Adipocyte (in vitro differentiated cells): ENCODE data around the gene LAMTOR4.
"Not testable (repeated sequence)": the region's sequence is repeated elsewhere in the genome, so short reads cannot be mapped to it uniquely, and the experiment has no call there.

Source experiments
- DNase-seq: peaks from one replicate; pipeline ENCODE4 v3.0.0-alpha.2; 2015; ENCODE audit warnings: low read depth
- H3K27me3 ChIP-seq: replicated peaks from 2 replicates; pipeline ENCODE4 v1.7.0; 2013; ENCODE audit warnings: mild to moderate bottlenecking, low read length, moderate library complexity; ENCODE audit not compliant: control insufficient read depth, insufficient read depth
- H3K36me3 ChIP-seq: 2 replicates; pipeline ENCODE4 v1.7.0; 2013; ENCODE audit warnings: low read length, mild to moderate bottlenecking, moderate library complexity; ENCODE audit not compliant: control insufficient read depth, insufficient read depth, severe bottlenecking
- H3K4me1 ChIP-seq: 2 replicates; pipeline ENCODE4 v1.7.0; 2013; ENCODE audit warnings: mild to moderate bottlenecking, low read length, moderate library complexity; ENCODE audit not compliant: control insufficient read depth, insufficient read depth
- H3K4me3 ChIP-seq: 2 replicates; pipeline ENCODE4 v1.7.0; 2013; ENCODE audit warnings: mild to moderate bottlenecking, low read length, moderate library complexity
- H3K9ac ChIP-seq: 2 replicates; pipeline ENCODE4 v1.7.0; 2013; ENCODE audit warnings: mild to moderate bottlenecking, low read length, moderate library complexity
- H3K9me3 ChIP-seq: 2 replicates; pipeline ENCODE4 v1.7.0; 2013; ENCODE audit warnings: mild to moderate bottlenecking, low read length, moderate library complexity; ENCODE audit not compliant: control insufficient read depth

The LAMTOR4 gene

DNA sequence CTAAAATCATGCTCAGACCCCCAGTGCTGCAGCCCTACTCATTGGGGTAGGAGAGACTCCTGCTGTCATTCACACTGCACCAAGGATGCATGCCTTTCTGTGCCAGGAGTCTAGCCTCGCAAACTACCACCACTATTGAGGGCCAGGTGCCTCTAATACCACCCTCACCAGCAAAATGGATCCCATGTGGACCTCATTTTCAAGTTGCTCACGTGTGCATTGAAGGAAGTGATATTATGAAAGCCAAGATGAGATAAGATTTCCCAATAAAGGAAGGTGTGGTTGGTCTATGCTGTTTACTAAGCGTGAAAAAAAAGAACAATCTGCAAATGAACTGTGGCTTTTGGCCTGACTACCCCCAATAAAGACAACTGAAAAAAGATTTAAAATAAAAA lies 7.2 kb upstream of the LAMTOR4 start:
- no peak for DNase-seq
- H3K9ac ChIP-seq = no peak overlapping the region

GRCh38 chr7:100142461-100142860 lies 6.3 kb upstream of the LAMTOR4 start:
- Histone ChIP-seq H3K4me1 (peaks cover 2% of the 10 kb centered on the region), H3K9ac (no peak overlapping the region), H3K4me3 (no peak overlapping the region), H3K36me3 (no peaks in the 10 kb centered on the region), H3K9me3 (no peaks in the 10 kb centered on the region), H3K27me3 (peaks cover 10% of the 10 kb centered on the region)
- no peak for DNase-seq

More for the DNA sequence above, 7.2 kb upstream of the LAMTOR4 start:
- no peak overlapping the region for H3K4me3 ChIP-seq
- peaks cover 10% of the 10 kb centered on the region for H3K27me3 ChIP-seq
- no peaks in the 10 kb centered on the region for H3K9me3 ChIP-seq
- peaks cover 2% of the 10 kb centered on the region for H3K4me1 ChIP-seq
- H3K36me3 ChIP-seq = no peaks in the 10 kb centered on the region

- H3K9ac ChIP-seq, DNase-seq, H3K9me3 ChIP-seq, H3K4me3 ChIP-seq, H3K27me3 ChIP-seq, H3K36me3 ChIP-seq: not testable (repeated sequence)
- peaks cover 17% of the 10 kb centered on the region for H3K4me1 ChIP-seq
Measured at GRCh38 chr7:100146350-100146749, 2.4 kb upstream of the LAMTOR4 start.

- H3K9me3 ChIP-seq = no peaks in the 10 kb centered on the region
- H3K4me3 ChIP-seq = no peak overlapping the region
- H3K36me3 ChIP-seq = no peaks in the 10 kb centered on the region
- H3K4me1 ChIP-seq = peaks cover 15% of the 10 kb centered on the region
- no peak overlapping the region for H3K9ac ChIP-seq
- no peaks in the 10 kb centered on the region for H3K27me3 ChIP-seq
- no peak for DNase-seq
Measured at GRCh38 chr7:100147278-100147677, 1.4 kb upstream of the LAMTOR4 start.

DNA sequence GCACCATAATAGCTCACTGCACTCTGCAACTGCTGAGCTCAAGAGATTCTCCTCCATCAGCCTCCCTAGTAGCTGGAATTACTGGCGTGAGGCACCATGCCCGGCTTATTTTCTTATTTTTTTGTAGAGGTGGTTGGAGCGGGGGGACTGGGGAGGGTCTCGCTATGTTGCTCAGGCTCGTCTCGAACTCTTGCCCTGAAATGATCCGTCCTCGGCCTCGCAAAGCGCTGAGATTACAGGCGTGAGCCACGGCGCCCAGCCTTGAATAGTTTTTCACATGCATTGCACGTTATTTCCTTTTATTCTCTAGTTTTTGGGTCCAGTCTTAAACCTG lies 526 bp upstream of the LAMTOR4 start:
- Histone ChIP-seq H3K4me1 (peaks cover 15% of the 10 kb centered on the region), H3K36me3 (peaks cover 1% of the 10 kb centered on the region), H3K9ac (peak overlapping the region; percentile 76), H3K27me3 (no peaks in the 10 kb centered on the region), H3K9me3 (no peaks in the 10 kb centered on the region), H3K4me3 (peak overlapping the region; percentile 95)
- DNase-seq = no peak

DNA sequence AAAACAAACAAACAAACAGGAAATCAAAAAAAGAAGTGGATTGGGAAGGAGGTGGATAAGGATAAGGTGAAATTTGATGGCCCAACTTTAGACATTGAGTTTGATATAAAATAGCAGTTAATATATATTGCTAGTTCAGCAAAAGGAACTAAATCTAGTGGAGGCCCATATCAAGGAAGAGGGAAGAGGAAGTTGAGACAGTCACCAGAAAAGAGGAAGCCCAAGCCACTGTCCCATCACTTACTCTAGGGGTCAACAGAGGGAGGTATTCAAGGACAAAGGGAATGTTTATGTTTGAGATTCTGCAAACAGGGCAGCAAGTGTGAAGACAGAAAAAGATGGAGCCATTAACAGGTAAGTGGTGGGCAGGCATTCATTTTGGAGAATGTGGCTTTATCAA lies 3.7 kb downstream of the LAMTOR4 start:
- H3K9me3 ChIP-seq = no peaks in the 10 kb centered on the region
- H3K4me1 ChIP-seq = peaks cover 30% of the 10 kb centered on the region
- H3K4me3 ChIP-seq = no peak overlapping the region
- H3K36me3 ChIP-seq = peaks cover 39% of the 10 kb centered on the region
- no peak overlapping the region for H3K9ac ChIP-seq
- no peak for DNase-seq
- H3K27me3 ChIP-seq = no peaks in the 10 kb centered on the region

DNA sequence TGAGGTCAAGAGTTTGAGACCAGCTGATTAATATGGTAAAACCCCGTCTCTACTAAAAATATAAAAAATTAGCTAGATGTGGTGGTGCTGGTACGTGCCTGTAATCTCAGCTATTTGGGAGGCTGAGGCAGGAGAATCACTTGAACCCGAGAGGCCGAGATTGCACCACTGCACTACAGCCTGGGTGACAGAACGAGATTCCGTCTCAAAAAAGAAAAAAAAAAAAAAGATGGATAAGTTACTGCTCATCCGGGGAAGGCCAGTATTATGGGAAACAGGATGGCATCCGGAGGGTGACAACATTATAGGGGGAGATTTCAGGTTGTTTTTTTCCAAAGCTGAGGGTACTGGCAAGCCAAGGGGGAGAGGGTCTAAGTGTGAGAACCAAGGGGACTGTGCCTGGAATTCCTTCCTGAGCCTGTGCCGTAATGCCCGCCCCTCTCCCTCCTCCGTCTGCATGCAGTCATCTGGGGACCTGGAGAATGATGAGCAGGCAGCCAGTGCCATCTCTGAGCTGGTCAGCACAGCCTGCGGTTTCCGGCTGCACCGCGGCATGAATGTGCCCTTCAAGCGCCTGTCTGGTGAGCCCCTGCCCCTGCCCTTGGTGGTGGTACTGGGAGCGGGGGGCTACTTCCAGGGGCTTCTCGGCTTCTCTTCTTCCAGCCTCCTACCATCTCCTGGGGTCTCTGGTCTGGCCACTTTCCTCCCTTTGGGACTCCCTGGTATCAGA lies 4.4 kb downstream of the LAMTOR4 start:
- no peak overlapping the region for H3K9ac ChIP-seq
- H3K4me3 ChIP-seq = no peak overlapping the region
- no peak for DNase-seq
- no peaks in the 10 kb centered on the region for H3K9me3 ChIP-seq
- peaks cover 32% of the 10 kb centered on the region for H3K4me1 ChIP-seq
- H3K36me3 ChIP-seq = peaks cover 39% of the 10 kb centered on the region
- H3K27me3 ChIP-seq = no peaks in the 10 kb centered on the region

DNA sequence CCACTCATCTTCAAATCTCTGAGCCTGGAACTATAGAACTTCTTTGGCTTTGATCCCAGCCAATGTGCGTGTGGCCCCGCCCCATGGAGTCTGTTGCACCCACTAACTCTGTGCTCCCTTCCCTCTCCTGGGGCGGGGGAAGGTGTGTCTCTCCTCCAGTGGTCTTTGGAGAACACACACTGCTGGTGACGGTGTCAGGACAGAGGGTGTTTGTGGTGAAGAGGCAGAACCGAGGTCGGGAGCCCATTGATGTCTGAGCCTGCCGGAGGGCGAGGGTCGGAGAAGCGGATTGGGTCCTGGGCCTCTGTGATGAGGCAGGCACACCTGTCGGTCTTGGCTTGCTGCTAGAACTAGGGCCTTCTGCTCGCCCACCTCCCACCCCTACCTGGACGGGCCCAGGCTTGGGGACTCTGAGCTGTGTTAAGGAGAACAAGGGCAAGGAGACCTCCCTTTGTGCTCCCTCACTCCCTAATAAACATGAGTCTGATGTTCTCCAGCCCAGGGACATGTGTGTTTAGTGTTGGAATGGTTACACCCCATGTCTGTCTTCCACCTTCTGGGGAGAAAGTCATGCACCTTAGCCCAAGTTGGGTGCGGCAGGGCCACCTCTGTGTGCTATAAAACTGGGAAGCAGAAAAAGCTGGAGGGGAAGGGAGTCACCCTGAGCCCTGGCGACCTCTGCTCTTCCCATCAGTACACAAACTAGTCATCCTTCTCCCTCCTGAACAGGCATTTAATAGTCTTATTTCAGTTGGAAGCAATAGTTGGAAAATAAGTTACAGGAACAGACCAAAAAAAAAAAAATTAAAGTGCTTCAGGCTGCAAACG lies 5.2 kb downstream of the LAMTOR4 start:
- Histone ChIP-seq H3K4me3 (no peak overlapping the region), H3K9ac (no peak overlapping the region), H3K9me3 (no peaks in the 10 kb centered on the region), H3K36me3 (peaks cover 39% of the 10 kb centered on the region), H3K27me3 (no peaks in the 10 kb centered on the region), H3K4me1 (peaks cover 31% of the 10 kb centered on the region)
- DNase-seq = no peak

- peaks cover 29% of the 10 kb centered on the region for H3K4me1 ChIP-seq
- no peak for DNase-seq
Measured at GRCh38 chr7:100154651-100155491, 6.2 kb downstream of the LAMTOR4 start.

DNA sequence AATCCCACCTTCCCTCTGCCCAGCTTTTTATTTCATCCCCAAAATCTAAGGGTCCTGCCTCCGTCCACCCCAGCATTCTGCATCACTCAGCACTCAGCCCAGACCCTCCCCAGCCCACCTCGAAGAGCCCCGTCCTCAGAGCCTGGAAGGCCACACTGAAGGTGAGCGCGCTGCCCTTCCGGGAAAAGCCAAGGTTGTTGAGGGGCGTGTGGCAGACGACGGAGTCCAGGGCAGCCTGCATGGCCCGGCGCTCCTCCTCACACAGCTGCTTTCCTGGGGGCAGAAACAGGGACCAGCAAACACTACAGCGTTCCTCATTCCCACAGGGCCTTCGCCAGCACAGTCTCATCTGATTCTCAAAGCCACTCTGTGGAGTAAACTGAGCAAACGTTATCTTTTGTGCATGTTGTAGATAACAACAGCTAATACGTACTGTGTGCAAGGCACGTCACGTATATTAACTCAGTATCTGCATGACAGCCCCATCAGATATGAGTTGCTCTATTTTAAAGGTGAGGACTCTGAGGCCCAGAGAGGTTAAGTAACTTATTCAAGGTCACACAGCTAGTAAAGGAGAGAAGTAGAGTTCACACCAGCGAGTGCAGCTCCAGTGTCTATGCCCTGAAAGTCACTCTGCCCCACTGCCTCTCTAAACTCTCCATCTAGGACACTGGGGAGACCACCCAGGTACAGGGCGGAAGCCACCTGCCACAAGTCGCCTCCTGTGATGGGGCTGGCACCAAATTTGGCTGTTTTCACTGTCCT lies 7.0 kb downstream of the LAMTOR4 start:
- peaks cover 23% of the 10 kb centered on the region for H3K4me1 ChIP-seq
- H3K9me3 ChIP-seq = no peaks in the 10 kb centered on the region
- peaks cover 39% of the 10 kb centered on the region for H3K36me3 ChIP-seq
- no peak for DNase-seq
- H3K9ac ChIP-seq = no peak overlapping the region
- no peak overlapping the region for H3K4me3 ChIP-seq
- no peaks in the 10 kb centered on the region for H3K27me3 ChIP-seq

More at GRCh38 chr7:100154651-100155491, 6.2 kb downstream of the LAMTOR4 start:
- H3K9ac ChIP-seq = no peak overlapping the region
- no peak overlapping the region for H3K4me3 ChIP-seq
- no peaks in the 10 kb centered on the region for H3K27me3 ChIP-seq
- H3K9me3 ChIP-seq = no peaks in the 10 kb centered on the region
- H3K36me3 ChIP-seq = peaks cover 39% of the 10 kb centered on the region
